GM21825 (cell line): Measurements from ENCODE around the gene PRKCE.

Source experiments
- ATAC-seq: cut with Tn5 transposase; IDR thresholded peaks from one replicate; pipeline ENCODE4 v1.9.1; 2021; ENCODE audit warnings: mild to moderate bottlenecking, moderate library complexity; ENCODE audit not compliant: unreplicated experiment

Gene PRKCE

DNA sequence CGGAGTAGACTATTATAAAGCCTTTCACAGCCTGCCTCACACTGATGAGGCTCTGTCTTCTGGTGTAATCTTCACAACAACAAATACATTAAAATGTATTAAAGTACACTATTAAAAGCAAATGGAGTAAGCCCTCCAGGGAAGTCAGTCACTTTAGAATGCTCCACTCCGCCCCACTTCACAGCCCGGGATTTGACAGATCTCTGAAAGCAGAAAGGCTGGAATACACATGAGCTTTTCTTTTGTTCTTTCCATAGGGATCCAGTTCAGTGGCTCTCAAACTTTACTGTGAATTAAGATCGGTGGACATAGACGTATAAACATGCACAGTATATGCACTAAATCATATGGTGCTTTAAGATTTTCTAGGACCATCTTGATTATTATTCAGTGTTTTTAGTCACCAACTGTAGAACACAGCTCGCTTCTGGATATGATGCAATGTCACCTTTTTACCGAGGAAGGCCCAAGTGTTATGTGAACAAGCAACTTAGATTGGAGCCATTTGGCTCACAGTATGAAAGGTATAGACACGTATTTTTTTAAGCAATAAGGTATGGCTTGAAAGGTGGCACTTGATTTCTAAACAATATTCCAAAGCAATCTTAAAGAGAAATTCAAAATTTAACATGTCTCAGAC is 151.1 kb downstream of the PRKCE start:
- ATAC-seq: no peak

DNA sequence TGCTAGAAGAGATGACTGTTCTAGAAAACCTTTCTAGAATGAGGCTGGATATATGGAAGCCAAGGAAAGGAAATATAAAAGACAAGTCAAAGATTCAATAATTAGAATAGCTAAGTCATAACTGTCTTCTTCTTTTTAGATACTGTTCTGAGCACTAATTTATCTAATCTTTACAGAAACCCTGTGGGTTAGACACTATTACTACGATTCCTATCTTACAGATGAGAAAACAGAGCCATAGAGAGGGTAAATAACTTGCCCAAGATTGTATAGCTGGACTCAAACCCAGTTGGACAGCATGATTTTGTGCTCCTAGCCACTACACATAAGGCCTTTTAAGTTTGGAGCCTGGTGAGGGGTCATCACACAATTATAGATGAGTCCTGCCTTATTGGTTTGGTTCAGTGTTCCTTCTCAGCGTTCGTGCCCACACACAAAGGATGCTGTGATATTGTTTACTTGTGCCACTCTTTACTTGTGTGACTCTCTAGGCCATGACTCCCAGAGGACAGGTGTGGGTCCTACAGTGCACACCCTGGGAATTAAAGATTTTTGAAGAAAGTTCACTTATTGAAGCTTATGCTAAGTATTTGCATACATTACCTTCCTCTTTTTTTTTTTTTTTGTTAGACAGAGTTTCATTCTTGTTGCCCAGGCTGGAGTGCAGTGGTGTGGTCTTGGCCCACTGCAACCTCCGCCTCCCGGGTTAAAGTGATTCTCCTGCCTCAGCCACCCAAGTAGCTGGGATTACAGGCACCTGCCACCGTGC is 153.7 kb downstream of the PRKCE start:
- no peak for ATAC-seq

DNA sequence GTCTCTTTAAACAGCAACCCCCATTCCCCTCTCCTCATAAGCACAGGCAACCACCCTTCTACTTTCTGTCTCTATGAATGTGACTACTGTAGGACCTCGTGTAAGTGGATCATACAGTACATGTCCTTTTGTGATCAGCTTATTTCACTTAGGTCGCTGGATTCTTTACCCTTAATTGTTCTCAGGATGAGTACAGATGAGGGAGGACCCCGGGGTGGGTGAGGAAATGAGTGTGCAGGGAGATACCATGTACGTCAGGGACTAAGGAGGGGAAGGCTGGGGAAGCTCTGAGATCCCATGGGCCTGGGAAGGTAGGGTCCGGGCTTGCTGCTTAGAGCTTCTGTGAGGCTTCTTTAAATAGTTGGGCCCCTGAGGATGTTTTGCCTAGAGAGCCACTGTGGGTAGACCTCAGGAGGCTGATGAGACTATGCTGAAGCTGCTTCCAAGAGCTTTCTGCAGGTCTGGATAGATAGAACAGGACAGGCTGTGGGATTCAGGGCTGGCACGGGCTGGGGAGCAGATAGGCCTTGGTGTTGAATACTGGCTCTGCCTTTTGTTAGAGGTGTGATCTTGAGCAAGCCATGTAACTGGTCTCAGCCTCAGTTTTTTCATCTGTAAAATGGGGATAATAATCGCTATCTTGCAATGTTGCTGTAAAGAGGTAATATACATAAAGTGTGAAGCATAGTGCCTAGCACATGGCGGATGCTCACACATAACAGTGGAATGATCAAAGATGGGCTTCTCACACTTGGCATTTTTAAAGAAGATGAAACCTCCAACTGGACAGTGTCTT is 155.3 kb downstream of the PRKCE start:
- no peak for ATAC-seq

DNA sequence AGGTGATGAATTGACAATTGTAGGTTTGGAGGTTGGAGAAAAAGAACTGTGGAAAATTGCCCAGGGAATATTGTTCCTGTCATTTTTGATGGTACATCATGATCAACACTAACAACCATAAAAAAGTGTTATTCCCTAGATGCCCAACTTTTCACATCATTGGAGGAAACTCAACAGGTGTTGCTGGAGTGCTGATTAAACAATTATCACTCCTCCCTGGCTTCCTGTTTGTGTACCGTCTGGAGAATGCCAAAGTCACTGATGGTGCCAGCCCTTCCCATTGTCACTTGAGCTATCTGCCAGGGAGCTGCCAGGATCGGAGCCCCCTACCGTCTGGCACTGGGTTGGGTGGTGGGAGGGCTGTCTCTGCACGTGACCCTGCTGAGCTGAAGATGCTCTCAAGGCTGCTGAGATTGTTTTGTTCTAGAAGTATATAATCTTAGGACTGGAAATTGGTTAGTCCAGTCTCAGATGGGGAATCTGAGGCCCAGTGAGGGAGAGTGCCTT is 156.9 kb downstream of the PRKCE start:
- ATAC-seq: no peak

DNA sequence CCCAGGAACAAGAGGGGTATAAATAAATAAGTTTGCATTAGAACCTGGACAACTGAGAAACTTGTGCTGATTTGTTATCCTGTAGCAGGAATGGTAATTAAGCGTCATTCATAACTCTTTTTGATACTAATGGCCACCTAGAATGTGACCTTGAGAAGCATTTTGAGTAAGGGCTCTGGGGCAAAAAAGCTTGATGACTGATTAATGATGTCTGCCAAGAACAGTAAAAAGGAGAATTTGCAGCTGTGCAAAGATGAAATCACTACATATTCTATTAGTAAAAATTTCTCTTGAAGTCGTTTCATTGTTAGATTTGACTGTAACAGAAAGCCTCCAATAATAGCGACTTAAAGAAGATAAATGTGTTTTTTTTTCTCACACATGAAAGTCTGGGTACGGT is 157.7 kb downstream of the PRKCE start:
- ATAC-seq: no peak

DNA sequence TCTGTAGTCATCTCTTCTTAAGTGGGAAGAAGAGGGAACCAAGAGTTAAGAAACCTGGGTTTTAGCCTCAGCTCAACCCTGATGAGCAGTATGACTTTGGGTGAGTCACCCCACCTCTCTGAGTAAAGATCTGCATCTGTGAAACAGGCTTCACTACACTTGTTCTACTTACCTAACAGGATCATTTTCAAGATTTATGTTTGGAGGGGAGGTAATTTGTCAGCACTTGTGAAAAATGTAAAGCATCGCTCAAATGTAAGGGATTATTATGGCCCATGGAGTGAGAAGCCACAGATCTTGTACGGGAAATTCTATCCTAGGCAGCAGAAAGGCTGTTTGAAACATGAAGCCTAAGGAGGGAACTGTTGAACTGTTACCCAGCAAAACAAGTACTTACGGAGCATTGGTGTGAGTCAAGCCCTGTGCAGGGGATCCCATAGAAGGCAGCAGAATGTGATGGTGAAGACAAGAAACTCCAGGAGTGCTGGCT is 160.6 kb downstream of the PRKCE start:
- no peak for ATAC-seq

DNA sequence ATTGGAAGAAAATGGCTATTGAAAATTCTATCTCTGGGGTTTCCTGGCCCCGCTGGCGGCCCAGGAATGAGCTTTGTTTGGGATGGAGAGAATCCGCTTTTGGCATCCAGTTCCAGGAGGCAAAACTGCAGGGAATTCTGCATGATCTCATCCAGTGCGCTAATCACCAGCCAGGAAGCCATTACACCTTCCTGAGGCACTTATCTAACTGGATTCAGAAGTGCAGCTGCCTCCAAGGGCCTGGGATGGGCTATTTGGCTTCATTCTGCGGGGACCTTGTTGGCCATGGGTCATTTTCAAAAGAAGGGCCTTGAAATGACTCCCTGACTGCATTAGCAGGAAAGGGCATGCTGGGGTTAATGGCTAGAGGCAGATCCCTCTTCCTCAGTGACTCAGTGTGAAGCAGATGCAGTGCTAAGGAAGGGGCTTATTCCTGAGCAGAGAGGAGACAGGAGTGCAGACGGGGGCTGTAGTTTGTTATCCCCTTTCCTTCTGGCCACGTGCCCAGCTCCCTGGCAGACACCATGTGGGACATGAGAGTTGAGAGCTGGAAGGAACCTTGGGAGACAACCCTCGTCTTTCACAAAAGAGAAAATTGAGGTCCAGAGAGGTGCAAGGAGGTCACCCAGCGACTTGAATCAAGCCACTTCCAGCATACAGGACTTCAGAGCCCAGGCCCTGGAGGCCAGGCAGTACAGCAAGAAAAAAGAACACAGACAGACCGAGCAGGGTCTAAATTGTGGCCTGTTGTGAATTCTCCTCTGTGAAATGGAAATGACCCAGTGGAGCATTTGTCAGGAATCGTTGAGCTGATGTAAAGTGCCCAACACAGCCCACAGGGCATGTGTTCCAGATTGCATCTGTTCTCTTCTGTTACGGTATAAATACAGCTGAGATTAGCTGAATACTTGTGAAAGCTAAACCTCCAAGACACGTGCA is 161.8 kb downstream of the PRKCE start:
- ATAC-seq: no peak

DNA sequence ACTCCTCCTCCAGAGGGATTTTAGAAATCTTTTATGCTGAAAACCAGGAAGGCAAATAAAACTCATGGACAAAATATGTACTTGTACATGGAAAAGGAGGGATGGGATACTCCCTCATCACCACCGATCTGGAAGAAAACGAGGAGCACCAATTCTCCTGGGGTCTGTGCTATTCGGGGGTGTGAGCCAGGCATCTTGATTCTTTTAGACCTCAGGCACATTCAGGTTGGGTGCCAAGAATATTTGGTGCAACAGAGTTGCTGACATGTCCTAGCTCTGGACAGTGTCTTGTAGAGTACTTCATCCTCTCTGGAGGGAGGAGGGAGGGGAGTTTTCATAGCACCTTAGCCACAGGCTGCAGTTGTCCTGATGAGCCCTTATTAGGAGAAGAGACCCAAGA is 163.0 kb downstream of the PRKCE start:
- no peak for ATAC-seq

DNA sequence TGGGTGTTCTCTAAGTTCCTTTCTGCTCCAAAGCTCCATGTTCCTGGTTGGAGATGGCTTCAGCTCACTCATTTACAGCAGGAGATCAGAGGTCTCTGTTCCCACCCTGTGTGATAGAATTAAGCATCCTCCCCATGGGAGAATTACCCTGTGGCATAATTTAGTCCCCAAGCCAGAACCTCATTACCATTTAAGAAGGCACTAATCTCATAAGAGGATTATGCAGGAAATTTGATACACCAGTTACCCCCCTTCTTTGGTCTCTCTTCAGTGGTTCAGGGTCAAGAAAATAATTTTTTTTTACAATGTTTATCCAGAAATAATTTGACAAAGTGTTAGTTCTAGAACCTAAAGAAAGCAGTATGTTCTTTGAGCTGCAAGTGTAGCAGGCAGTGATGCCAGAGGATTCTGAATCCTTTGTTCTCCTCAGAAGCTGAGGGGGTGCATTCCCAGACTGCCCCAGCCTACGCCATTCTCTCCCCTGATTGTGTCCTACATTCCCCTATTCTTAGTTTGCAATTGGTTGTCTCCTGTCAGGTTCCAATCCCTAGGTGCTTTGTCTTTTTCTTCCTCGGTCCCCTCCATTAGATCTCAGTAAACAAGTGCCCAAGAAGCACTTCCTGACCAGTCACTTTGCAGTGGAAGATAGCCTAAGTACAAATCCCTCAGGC is 163.6 kb downstream of the PRKCE start:
- no peak for ATAC-seq

DNA sequence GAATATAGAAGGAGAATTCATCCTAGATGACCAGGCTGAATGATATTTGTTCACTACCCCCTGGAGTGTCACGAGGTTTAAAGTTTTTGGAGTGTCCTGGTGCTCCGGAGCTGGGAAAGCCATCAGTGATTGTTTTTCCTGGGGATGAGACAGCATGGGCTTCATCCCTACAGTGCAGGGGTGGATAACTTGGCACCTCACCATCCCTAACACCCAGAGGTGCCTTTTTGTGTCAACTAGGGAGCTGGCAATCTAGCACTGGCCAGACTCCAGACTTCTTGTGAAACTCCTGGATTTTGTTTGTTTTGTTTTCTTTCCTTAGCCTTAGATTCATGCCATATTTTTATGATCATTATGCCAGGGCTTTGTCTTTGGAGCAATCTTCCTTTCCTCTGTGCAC is 164.8 kb downstream of the PRKCE start:
- ATAC-seq: no peak

DNA sequence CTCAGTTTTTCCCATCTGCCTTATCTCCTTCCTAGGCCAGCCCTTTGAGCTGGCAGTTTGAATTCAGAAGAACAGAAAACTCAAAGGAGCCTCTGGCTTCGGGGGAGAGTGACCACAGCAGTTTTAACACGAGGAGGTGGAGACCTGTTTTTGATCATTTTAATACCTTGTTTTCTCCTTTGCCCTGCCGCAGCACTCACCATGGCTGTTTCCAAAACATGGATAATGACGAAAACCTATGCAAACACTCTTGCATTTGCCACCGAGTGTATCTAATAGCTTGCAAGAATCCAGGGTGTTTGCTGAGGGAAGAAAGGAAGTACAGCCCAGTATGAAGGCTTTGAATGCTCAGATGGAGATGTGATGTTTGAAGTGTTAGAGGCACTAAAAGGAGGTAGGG is 167.1 kb downstream of the PRKCE start:
- no peak for ATAC-seq

DNA sequence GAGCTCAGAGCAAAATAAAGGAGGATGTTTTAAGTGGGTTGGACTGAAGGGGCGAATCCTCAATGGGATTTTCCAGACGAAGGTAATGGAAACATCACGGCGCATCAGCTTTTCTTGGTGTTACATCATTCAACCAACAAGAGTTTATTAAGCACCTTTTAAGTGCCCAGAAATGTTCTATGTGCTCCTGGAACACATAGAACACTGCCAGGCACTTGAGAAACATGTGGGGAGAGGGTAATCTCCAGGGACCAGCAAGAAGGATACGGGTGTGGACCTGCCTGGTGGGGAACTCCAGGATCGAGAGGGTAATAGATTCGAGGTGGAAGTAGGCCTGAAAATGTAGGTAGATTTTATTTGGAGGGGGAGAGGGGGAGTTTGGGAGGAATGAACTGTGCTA is 168.6 kb downstream of the PRKCE start:
- no peak for ATAC-seq

DNA sequence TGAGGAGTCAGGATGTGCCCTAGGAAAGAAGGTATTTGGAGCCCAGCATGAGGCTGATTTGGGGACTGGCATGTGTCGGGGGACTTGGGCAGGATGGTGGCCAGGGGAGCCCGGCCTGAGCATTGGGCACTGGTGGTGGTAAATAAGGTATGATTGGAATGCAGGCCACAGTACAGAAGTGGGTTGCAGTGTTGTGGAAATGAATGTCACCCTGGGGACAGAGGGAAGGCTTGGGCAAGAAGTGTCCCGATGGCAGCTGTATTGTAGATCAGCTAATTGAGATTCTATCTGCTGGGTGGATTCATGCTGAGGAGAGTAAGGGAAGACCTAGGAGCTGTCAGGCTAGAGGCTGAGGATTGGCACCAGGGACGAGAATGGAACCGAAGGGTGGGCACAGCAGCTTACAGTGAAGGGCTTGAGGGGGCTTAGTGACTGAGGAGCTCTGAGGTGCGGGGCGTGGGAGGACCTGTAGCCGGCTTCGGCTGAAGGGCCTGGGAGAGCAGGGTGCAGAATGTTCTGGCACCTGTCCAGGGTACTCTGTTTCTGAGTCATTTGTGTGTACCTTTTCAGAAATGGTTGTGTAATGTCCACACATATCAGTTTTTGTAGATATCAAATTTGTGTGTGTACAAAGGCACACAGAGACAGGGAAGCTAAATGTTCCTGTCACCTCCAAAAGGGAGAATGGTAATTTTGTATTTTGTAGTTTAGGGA is 170.2 kb downstream of the PRKCE start:
- no peak for ATAC-seq

DNA sequence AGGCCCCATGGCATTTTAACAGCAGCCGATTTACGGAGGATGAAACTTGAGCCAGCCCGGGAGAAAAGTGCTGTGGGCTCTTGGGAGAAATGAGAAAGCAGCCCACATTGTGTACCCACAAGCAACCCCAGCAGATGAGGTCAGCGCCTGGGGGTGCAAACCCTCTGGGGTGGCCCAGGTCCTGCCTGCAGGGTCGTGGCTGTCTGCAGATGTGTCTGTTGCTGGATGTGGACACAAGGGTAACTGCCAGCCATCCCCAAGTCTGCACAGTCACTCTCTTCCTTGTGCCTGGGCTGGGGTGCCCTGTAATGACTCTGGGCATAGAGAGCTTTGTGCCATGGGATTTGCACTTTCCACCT is 170.8 kb downstream of the PRKCE start:
- ATAC-seq: no peak

DNA sequence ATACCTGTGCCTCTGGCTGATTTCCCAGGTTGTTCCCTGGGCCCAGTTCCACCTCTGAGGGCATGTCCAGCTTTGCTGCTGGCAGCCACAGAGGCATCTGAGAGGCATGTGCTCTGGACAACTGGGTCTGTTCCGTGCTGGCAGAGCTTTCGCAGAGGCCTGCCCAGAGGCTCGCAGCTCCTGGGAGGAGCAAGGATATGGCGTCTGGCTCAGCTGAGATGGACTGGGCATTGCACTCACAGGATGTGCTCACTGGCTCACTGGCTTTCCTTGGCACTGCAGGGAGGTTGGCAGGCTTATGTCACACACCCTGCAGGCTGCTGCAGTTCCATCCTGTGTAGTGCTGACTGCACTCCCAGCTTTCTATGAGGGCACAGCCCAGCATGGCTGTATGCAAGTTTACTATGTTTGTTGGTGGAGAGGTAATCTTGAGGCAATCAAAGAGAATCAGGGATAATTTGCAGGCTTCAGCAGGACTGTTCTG is 172.3 kb downstream of the PRKCE start:
- no peak for ATAC-seq

DNA sequence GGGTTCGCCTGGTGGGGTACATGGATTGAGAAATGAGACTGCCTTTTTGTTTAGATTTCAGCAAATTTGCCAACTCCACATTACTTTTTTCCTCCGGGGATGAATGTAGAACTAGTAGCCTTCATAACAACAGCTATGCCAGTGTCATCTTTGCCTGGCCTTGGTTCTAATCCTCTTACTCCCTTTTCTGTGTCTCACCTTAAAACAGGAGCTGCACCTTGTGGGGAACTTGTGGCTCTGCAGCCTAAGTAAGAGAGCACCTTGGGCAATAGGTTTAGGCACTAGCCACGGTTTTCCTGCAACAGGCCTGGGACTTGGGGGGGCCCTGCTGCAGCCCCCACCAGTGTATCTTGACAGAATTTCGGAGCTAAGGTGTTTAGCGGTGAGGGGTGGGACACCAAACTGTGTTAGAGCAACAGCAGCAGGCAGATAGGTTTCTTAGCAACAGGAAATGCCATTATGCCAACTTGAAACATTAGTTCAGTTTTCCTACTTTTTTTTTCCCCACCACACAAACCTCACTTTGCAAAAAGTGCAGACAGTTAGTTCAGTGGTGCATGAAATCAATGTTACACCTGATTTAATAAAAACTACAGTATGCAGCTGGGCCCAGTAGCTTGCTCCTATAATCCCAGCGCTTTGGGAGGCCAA is 173.7 kb downstream of the PRKCE start:
- ATAC-seq: no peak

DNA sequence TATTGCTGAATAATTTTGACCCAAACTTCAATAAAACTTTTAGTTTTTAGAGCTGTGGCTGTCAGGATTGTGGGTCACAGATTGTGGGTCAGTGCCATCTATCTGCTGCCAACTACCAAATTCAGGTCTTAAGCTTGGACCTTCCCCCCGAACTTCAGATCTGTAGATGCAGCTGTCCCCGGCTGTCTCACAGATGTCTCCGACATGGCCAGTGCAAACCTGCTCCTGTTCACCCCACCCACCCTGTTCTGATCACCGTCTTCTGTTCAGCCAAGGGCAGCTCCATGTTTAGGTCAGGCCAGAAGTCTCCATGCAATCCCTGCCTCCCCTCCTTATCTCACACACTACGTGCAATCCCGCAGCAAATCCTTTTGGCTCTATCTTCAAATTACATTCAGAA is 175.0 kb downstream of the PRKCE start:
- ATAC-seq: no peak

DNA sequence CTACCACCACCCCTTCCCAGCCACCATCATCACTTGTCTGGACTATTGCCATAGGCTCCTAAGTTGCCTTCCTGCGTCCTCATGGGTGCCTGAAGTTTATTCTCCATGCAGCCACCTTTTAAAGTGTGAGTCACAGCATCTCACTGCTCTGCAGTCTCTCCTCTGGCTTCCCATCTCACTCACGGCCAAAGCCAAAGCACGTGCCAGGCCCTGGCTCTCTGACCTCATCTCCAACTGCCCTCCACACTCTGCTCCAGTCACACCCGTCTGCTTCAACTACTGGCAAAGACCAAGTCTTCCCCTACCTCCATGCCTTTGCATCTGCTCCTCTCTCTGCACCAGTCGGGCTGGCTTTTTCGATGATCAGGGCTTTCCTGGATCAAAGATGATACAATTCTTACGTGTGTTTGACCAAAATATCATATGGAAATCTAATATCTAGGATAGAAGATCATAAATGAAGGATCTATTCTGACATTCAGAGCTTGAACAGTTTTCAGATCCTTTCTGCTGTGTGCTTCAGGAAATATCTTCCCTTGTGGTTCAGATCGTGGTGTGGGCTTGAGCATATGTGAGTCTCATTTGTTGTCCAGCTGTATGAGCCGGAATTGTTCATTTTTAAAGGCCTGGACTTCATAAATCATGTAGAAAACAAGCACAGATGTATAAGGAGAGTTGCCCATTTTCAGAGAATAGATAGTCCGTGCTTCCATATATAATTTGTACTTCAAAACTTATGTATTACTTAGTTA is 175.6 kb downstream of the PRKCE start:
- ATAC-seq: no peak
